Measurements from ENCODE around the gene ZNF217. TPM values are rescaled to one million over a fixed set of nuclear protein-coding genes. Genes with fewer than 3 reads are reported as not detected.

ZNF217 gene
- total RNA-seq, 1 experiment from 2014 or later, result 33.8 TPM

GRCh38 chr20:53559816-53560215 is 33.8 kb downstream of the ZNF217 start (continued):
- TF ChIP-seq REST (IDR thresholded peaks at IDR 0.05; ENCODE audit: low read depth) (no peak), RAD21 (IDR thresholded peaks at IDR 0.05; ENCODE audit: low read depth) (no peak), EGR1 (IDR thresholded peaks at IDR 0.05; ENCODE audit: low read depth) (no peak), POLR2AphosphoS5 (IDR thresholded peaks at IDR 0.05; ENCODE audit: low read depth, low read length) (no peak)

GRCh38 chr20:53557130-53557529 is 36.5 kb downstream of the ZNF217 start:
- Histone ChIP-seq H4K20me1 (ENCODE audit: insufficient read depth) (no peaks in the 10 kb centered on the region), H3K36me3 (ENCODE audit: control insufficient read depth in 1 of 2, insufficient read depth in 2 of 2, low read length in 2 of 2) (no peaks in the 10 kb centered on the region), H3K27me3 (ENCODE audit: insufficient read depth, low read length) (no peaks in the 10 kb centered on the region), H2AFZ (ENCODE audit: low read depth, low read length, poor library complexity, severe bottlenecking) (no peak overlapping the region), H3K4me1 (ENCODE audit: control insufficient read depth in 1 of 2, insufficient read depth in 2 of 2, low read length in 2 of 2) (no peaks in the 10 kb centered on the region), H3K9ac (ENCODE audit: low read length) (no peak overlapping the region), H3K79me2 (ENCODE audit: insufficient read depth, low read length) (no peaks in the 10 kb centered on the region), H3K4me2 (ENCODE audit: low read length) (no peak overlapping the region), H3K9me2 (ENCODE audit: insufficient read depth) (no peaks in the 10 kb centered on the region), H3K4me3 (replicated peaks in 1 of 2; ENCODE audit: low read depth in 1 of 2, low read length in 2 of 2) (no peak overlapping the region), H3K27ac (ENCODE audit: low read depth, low read length) (no peak overlapping the region), H3K9me3 (ENCODE audit: control insufficient read depth in 1 of 2, insufficient read depth in 1 of 2, low read depth in 1 of 2, low read length in 2 of 2) (no peaks in the 10 kb centered on the region)
- RAD21 ChIA-PET (ENCODE audit: low non-redundant PET in 1 of 2, low total read pairs in 2 of 2, uncharacterized antibody in 2 of 2, unreplicated experiment in 2 of 2), result no interaction called here
- TF ChIP-seq ATF3 (IDR thresholded peaks at IDR 0.05) (no peak), SIN3A (IDR thresholded peaks at IDR 0.05; ENCODE audit: low read depth) (no peak), ZBTB33 (IDR thresholded peaks at IDR 0.05; ENCODE audit: extremely low read depth, insufficient replicate concordance, low read length) (no peak), EZH2 (IDR thresholded peaks at IDR 0.05) (no peak), SRF (IDR thresholded peaks at IDR 0.05; ENCODE audit: low read depth) (no peak), EZH2phosphoT487 (IDR thresholded peaks at IDR 0.05; ENCODE audit: borderline replicate concordance) (no peak), REST (IDR thresholded peaks at IDR 0.05; ENCODE audit: low read depth) (no peak), EGR1 (IDR thresholded peaks at IDR 0.05; ENCODE audit: low read depth) (no peak)
- intact Hi-C loops (cut with micrococcal nuclease), result no loop called here
- no peak for ATAC-seq
- CTCF ChIA-PET, result no interaction called here
- no TSS peak for BruUV-seq (replicated peaks)
- POLR2A ChIA-PET, result no interaction called here
- no peak for DNase-seq (ENCODE audit: low read depth, low spot score)
